Measurements from ENCODE around the gene POU2AF3. TPM values are rescaled to one million over a fixed set of nuclear protein-coding genes. Genes with fewer than 3 reads are reported as not detected.

Gene POU2AF3
- total RNA-seq, 2 donors from 2014 or later = 1.0 to 10.9 TPM

DNA sequence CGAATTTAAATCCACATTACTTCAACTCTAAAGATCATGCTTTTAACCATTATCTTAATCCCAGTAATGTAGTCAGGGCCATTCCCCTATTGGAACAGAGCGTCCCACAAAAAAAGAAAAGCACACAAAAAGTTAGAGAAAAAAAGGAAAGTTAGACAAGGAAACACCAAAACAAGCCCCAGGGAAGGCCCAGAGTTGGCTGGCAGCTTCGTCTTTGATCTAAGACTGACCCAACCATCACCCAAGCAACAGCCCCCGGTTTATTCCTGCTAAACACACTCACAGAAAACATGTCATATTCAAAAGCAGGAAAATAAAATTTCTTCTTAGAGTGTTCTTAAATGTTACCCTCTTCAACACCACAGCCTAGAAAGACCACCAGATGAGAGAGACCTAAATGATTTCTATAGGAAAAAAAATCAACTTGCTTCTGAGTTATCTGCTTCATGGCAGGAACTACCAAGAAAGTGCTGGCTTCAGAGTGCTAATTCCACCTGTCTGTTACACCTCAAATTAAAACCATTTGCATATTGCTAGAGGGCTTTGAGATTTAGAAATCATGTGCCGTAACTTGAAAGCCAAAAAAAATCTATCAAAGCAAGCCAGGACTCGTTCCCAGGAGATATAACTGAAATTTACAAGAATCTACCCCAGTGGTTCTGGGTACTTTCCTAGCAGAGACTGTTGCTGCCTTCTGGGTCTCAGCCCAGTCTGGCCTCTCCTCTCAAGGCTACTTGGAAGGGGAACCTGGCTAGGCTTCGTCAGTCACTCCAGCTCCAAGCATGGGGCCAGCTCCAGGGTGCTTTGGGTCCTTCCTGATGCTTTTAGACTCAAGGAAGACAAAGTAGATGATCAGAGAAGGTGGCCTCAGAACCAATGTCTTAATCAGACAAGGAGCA lies 31.2 kb downstream of the POU2AF3 start:
- no peaks in the 10 kb centered on the region for H3K27me3 ChIP-seq
- no peak overlapping the region for H3K4me3 ChIP-seq
- DNase-seq (peak; percentile 56 to 76 (median 68)), ATAC-seq (no peak)
- H3K9me3 ChIP-seq = no peaks in the 10 kb centered on the region
- peaks cover 82% of the 10 kb centered on the region for H3K4me1 ChIP-seq
- peak overlapping the region in 3 of 4 donors; percentile 11 to 79 (median 25) for H3K27ac ChIP-seq
- 47 to 50% methylated on average over 7 of the region's 7 CpGs for WGBS, 2 donors
- TF ChIP-seq, protein P1, sequence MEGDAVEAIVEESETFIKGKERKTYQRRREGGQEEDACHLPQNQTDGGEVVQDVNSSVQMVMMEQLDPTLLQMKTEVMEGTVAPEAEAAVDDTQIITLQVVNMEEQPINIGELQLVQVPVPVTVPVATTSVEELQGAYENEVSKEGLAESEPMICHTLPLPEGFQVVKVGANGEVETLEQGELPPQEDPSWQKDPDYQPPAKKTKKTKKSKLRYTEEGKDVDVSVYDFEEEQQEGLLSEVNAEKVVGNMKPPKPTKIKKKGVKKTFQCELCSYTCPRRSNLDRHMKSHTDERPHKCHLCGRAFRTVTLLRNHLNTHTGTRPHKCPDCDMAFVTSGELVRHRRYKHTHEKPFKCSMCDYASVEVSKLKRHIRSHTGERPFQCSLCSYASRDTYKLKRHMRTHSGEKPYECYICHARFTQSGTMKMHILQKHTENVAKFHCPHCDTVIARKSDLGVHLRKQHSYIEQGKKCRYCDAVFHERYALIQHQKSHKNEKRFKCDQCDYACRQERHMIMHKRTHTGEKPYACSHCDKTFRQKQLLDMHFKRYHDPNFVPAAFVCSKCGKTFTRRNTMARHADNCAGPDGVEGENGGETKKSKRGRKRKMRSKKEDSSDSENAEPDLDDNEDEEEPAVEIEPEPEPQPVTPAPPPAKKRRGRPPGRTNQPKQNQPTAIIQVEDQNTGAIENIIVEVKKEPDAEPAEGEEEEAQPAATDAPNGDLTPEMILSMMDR (IDR thresholded peaks at IDR 0.05) = no peak
- TF ChIP-seq POLR2A (IDR thresholded peaks at IDR 0.05) = no peak
- intact Hi-C loops (cut with DNase I) = no loop called here
- H3K36me3 ChIP-seq (replicated peaks in 1 of 2; ENCODE audit: insufficient read depth in 1 of 2, low read depth in 2 of 2) = no peaks in the 10 kb centered on the region

DNA sequence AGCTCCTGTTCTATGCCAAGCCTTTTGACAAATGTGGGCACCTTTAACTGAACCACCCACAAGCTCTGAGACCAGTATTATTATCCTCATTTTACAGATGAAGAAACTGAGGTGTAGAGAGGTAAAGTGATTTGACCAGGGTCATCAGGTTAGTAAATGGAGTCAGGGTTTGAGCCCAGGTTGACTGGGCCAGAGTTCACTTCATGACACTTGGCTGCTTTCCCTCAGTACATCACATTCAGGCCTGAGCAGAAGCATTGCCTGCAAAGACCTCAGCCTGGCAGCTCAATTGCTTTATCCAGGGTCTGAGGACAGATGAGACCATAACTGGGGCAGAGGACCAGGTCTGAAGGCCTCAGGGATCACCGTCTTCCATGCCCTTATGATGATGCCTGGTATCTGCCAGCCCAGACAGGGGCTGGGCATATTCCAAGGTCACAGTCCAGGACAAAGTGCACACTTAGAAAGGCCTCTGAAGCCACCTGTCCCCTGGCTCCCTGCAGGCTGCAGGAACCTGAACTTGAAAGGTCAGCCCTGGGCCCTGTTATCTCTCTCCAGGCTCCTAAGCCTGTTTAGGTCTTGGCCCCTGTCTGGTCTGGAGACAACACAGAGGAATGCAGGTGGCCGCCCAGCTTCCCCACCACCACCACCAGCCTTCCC lies 32.0 kb downstream of the POU2AF3 start:
- WGBS, 2 donors = 50 to 65% methylated on average over 2 of the region's 2 CpGs
- H3K4me3 ChIP-seq = no peak overlapping the region
- no peaks in the 10 kb centered on the region for H3K27me3 ChIP-seq
- H3K4me1 ChIP-seq = peaks cover 90% of the 10 kb centered on the region
- TF ChIP-seq, protein P1 (IDR thresholded peaks at IDR 0.05) = no peak
- no peak for TF ChIP-seq POLR2A (IDR thresholded peaks at IDR 0.05)
- intact Hi-C loops (cut with DNase I) = no loop called here
- ATAC-seq (no peak), DNase-seq (no peak)
- H3K9me3 ChIP-seq = no peaks in the 10 kb centered on the region
- peak overlapping the region in 3 of 4 donors; percentile 11 to 79 (median 25) for H3K27ac ChIP-seq
- H3K36me3 ChIP-seq (replicated peaks in 1 of 2; ENCODE audit: insufficient read depth in 1 of 2, low read depth in 2 of 2) = no peaks in the 10 kb centered on the region

DNA sequence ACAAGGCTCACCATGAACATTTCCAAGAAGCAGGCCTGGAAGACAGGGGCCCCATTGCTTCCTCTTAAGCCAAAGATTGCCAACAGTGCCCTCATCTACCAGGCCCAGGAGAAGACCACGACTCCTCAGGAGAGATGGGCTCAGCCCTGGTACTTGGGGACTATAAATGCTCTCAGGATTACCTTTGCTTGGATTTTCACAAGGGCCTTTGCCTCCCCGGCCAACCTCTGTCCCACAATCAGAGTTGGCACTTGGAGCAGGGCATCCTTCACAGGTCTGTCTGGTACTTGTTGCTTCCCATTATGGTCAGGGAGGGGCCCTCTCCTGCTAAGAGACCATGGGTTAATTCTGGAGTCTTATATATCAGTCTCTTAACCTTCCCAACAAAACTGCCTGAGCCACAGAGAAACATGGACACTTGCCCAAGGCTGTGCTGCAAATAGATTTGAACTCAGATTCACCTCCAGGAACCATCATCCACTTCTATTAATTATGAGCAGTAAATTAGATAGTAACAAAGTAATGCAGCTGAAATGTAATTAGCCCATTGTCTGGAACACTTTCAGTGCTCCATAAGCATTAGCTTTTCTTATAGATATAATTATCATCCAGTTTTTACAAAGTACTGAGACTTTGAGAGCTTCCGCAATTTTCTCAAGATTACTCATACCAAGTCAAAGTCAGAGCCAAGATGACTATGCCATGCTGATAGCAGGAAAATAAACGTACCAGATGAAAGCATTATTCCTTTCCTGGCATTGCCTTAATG lies 33.5 kb downstream of the POU2AF3 start:
- Histone ChIP-seq H3K27me3 (no peaks in the 10 kb centered on the region), H3K9me3 (no peaks in the 10 kb centered on the region), H3K4me1 (peaks cover 99% of the 10 kb centered on the region), H3K4me3 (no peak overlapping the region), H3K36me3 (replicated peaks in 1 of 2; ENCODE audit: insufficient read depth in 1 of 2, low read depth in 2 of 2) (no peaks in the 10 kb centered on the region), H3K27ac (peak overlapping the region; percentile 12 to 57 (median 36))
- intact Hi-C loops (cut with DNase I) = no loop called here
- ATAC-seq (no peak), DNase-seq (no peak)
- WGBS, 2 donors = 35 to 37% methylated on average over 4 of the region's 4 CpGs
- TF ChIP-seq, protein P1 (IDR thresholded peaks at IDR 0.05) = no peak
- TF ChIP-seq POLR2A (IDR thresholded peaks at IDR 0.05) = no peak

- ATAC-seq = peak; percentile 86
- no peak overlapping the region for H3K4me3 ChIP-seq
- DNase-seq = peak; percentile 63 to 86 (median 79)
- H3K4me1 ChIP-seq = peaks cover 72% of the 10 kb centered on the region
- H3K27me3 ChIP-seq = no peaks in the 10 kb centered on the region
- H3K27ac ChIP-seq = peak overlapping the region; percentile 46 to 78 (median 74)
- H3K36me3 ChIP-seq (replicated peaks in 1 of 2; ENCODE audit: insufficient read depth in 1 of 2, low read depth in 2 of 2) = no peaks in the 10 kb centered on the region
- TF ChIP-seq, protein P1 (IDR thresholded peaks at IDR 0.05) = no peak
- TF ChIP-seq POLR2A (IDR thresholded peaks at IDR 0.05) = no peak
- 14 to 22% methylated on average over 9 of the region's 9 CpGs for WGBS, 2 donors
- intact Hi-C loops (cut with DNase I) = no loop called here
- H3K9me3 ChIP-seq = no peaks in the 10 kb centered on the region
Measured at GRCh38 chr11:111334532-111335502, 36.5 kb downstream of the POU2AF3 start.
